Left lung (tissue), 10 donors: ENCODE data around the gene PRRC2A. TPM values are rescaled to one million over a fixed set of nuclear protein-coding genes. Genes with fewer than 3 reads are reported as not detected.

Experiments
- ATAC-seq: fragments of 200-7000 bp; cut with Tn5 transposase; one replicate; pipeline ENCODE4 v1.9.1; 2020; ENCODE audit warnings: moderate library complexity
- DNase-seq, 4 donors: peaks; one replicate each; pipeline ENCODE4 v3.0.0-alpha.2; 2013 to 2020
- H3K27ac ChIP-seq, 2 donors: fragments of 200-600 bp; sonication (generic) in 1 of 2; one replicate each; pipeline versions ENCODE4 v1.5.0 to v1.8.0; 2020 to 2021
- H3K27me3 ChIP-seq, 2 donors: fragments of 200-600 bp; sonication (generic) in 1 of 2; one replicate each; pipeline versions ENCODE4 v1.5.0 to v1.8.0; 2020 to 2021
- H3K36me3 ChIP-seq, 2 donors: fragments of 200-600 bp; sonication (generic) in 1 of 2; one replicate each; pipeline versions ENCODE4 v1.5.0 to v1.8.0; 2020 to 2021
- H3K4me1 ChIP-seq, 2 donors: fragments of 200-600 bp; one replicate each; pipeline ENCODE4 v1.8.0; 2021
- H3K4me3 ChIP-seq, 2 donors: fragments of 200-600 bp; sonication (generic) in 1 of 2; one replicate each; pipeline versions ENCODE4 v1.5.0 to v1.8.0; 2020 to 2021; ENCODE audit warnings: mild to moderate bottlenecking in 1 of 2
- H3K9me3 ChIP-seq, 2 donors: fragments of 200-600 bp; sonication (generic) in 1 of 2; one replicate each; pipeline versions ENCODE4 v1.5.0 to v1.8.0; 2020 to 2021
- CTCF ChIP-seq, 2 donors: fragments of 200-600 bp; sonication (generic) in 1 of 2; IDR thresholded peaks; one replicate each; pipeline versions ENCODE4 v1.5.0 to v1.8.0; 2021; ENCODE audit warnings: antibody characterized with exemption in 2 of 2
- intact Hi-C, 2 donors: fragments of 100-400 bp; cut with DNase I; formaldehyde crosslinking; loops; one replicate each; pipeline versions ENCODE4 v1.11.2 to v1.14.2; 2022
- polyA plus RNA-seq, 6 donors: library from polyadenylated mRNA; unstranded; fragments of 120-200 nt; gene quantifications; one replicate each; pipeline ENCODE4 v1.2.1, GENCODE V29; 2013; ENCODE audit not compliant: insufficient read length in 6 of 6
- total RNA-seq, 2 donors: library from RNA; stranded (reverse); fragmentation: NEBNext Ultra II Directional; extraction: Animal tissue kit (Norgen Biotek cat#: 25700); gene quantifications; one replicate each; pipeline ENCODE4 v1.2.1, GENCODE V29; 2021
- donor health status: DM: no; HTN: yes; CAD: no.
- donor health status: DM: no; HTN: no; CAD: no.

Gene PRRC2A
- total and polyA plus RNA-seq, 8 donors = 130 to 201 (median 164) TPM

- Histone ChIP-seq H3K27ac (no peak overlapping the region), H3K27me3 (no peaks in the 10 kb centered on the region), H3K36me3 (peaks cover 0 to 33% of the 10 kb centered on the region in 2 donors), H3K4me1 (peaks cover 33 to 72% of the 10 kb centered on the region in 2 donors), H3K9me3 (no peaks in the 10 kb centered on the region), H3K4me3 (no peak overlapping the region)
- intact Hi-C loops = no loop called here
- ATAC-seq (no peak), DNase-seq (no peak)
- no peak for TF ChIP-seq CTCF (IDR thresholded peaks at IDR 0.05)
Measured at GRCh38 chr6:31662124-31662723, 41.7 kb downstream of the PRRC2A start.

GRCh38 chr6:31663126-31663960 is 42.8 kb downstream of the PRRC2A start:
- DNase-seq = no peak
- no peak for ATAC-seq
- Histone ChIP-seq H3K27ac (peak overlapping the region; percentile 93 to 94), H3K4me1 (peaks cover 31 to 72% of the 10 kb centered on the region in 2 donors), H3K36me3 (peaks cover 0 to 38% of the 10 kb centered on the region in 2 donors), H3K4me3 (peak overlapping the region; percentile 57 to 66), H3K27me3 (no peaks in the 10 kb centered on the region), H3K9me3 (no peaks in the 10 kb centered on the region)
- TF ChIP-seq CTCF (IDR thresholded peaks at IDR 0.05) = no peak
- intact Hi-C loops = no loop called here

GRCh38 chr6:31663961-31664789 is 43.7 kb downstream of the PRRC2A start:
- Histone ChIP-seq H3K4me3 (peak overlapping the region; percentile 57 to 66), H3K27me3 (no peaks in the 10 kb centered on the region), H3K36me3 (peaks cover 0 to 47% of the 10 kb centered on the region in 2 donors), H3K27ac (peak overlapping the region; percentile 93 to 94), H3K4me1 (peaks cover 23 to 67% of the 10 kb centered on the region in 2 donors), H3K9me3 (no peaks in the 10 kb centered on the region)
- ATAC-seq = no peak
- peak in 1 of 4 donors; percentile 66 for DNase-seq
- TF ChIP-seq CTCF (IDR thresholded peaks at IDR 0.05) = no peak
- intact Hi-C loops = no loop called here

- intact Hi-C loops = no loop called here
- Histone ChIP-seq H3K27me3 (no peaks in the 10 kb centered on the region), H3K27ac (peak within 1 kb of the TSS; percentile 93 to 94), H3K36me3 (peaks cover 0 to 54% of the 10 kb centered on the region in 2 donors), H3K4me1 (peaks cover 19 to 60% of the 10 kb centered on the region in 2 donors), H3K9me3 (no peaks in the 10 kb centered on the region), H3K4me3 (peak within 1 kb of the TSS; percentile 57 to 66)
- DNase-seq (peak; percentile 90 to 96 (median 94)), ATAC-seq (peak; percentile 73)
- no peak for TF ChIP-seq CTCF (IDR thresholded peaks at IDR 0.05)
Measured at GRCh38 chr6:31664790-31665500, 44.4 kb downstream of the PRRC2A start, which contains the start of gene GPANK1. Gene GPANK1, minus strand, starts transcription at chr6:31664997. Its CDS starts 519 bp downstream, at chr6:31664478.
